ENCODE measurements around the gene ACADSB. TPM values are rescaled to one million over a fixed set of nuclear protein-coding genes. Genes with fewer than 3 reads are reported as not detected.

ACADSB gene
- total RNA-seq, 1 donor from 2014 or later = 5.6 TPM

GRCh38 chr10:123043409-123043925 lies 34.7 kb downstream of the ACADSB start:
- no peaks in the 10 kb centered on the region for H3K36me3 ChIP-seq (ENCODE audit: control insufficient read depth, insufficient read depth, low read length)
- no peaks in the 10 kb centered on the region for H3K27me3 ChIP-seq (ENCODE audit: control insufficient read depth, insufficient read depth, low read length)
- no peak overlapping the region for H3K4me3 ChIP-seq (ENCODE audit: low read depth, low read length)
- peak; percentile 26 for DNase-seq (ENCODE audit: low read depth)
- peak; percentile 78 for TF ChIP-seq CTCF (IDR thresholded peaks at IDR 0.05; ENCODE audit: insufficient read depth, low read length, poor library complexity, severe bottlenecking)

- no peak for DNase-seq (ENCODE audit: low read depth)
Measured at GRCh38 chr10:123044391-123044790, 35.6 kb downstream of the ACADSB start.

DNA sequence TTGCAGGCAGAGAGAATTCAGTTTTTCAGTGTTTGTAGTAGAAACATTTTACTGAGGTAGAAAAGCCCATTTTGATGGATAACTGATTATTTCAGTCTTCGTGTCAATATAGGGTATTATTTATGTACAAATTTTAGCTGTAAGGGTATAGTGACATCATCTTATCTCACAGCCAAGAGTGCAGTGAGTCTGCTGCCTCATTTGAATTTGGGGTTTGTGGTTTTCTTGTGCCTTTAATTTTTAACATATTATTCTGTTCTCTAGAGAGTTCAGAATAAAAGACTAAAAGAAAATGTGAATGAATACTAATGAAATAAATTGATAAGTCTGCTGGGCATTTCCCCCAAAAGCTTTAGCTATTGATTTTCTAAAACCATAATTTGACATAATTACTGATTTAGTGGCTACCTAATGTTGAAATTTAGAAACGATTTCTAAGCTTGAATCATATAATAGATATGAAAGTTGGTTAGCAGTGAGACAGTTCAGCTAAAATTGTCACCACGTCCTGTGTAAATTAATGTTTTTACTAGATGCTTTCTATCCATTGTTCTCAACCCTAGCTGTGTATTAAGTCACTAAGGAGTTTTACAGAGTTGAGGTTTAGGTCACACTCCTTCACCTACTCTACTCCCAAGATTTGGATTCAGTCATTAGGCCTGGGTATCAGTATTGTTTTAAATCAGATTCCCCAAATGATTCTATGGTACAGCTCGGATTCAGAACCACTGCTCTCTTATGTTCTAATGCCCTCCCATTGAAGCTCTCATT lies 37.3 kb downstream of the ACADSB start:
- DNase-seq (ENCODE audit: low read depth) = no peak
- H3K36me3 ChIP-seq (ENCODE audit: control insufficient read depth, insufficient read depth, low read length) = no peaks in the 10 kb centered on the region
- no peak overlapping the region for H3K4me3 ChIP-seq (ENCODE audit: low read depth, low read length)
- H3K27me3 ChIP-seq (ENCODE audit: control insufficient read depth, insufficient read depth, low read length) = no peaks in the 10 kb centered on the region
- no peak for TF ChIP-seq CTCF (IDR thresholded peaks at IDR 0.05; ENCODE audit: insufficient read depth, low read length, poor library complexity, severe bottlenecking)

More at GRCh38 chr10:123044391-123044790, 35.6 kb downstream of the ACADSB start:
- TF ChIP-seq CTCF (IDR thresholded peaks at IDR 0.05; ENCODE audit: insufficient read depth, low read length, poor library complexity, severe bottlenecking) = peak; percentile 9
- H3K36me3 ChIP-seq (ENCODE audit: control insufficient read depth, insufficient read depth, low read length) = no peaks in the 10 kb centered on the region
- no peak overlapping the region for H3K4me3 ChIP-seq (ENCODE audit: low read depth, low read length)
- no peaks in the 10 kb centered on the region for H3K27me3 ChIP-seq (ENCODE audit: control insufficient read depth, insufficient read depth, low read length)

DNA sequence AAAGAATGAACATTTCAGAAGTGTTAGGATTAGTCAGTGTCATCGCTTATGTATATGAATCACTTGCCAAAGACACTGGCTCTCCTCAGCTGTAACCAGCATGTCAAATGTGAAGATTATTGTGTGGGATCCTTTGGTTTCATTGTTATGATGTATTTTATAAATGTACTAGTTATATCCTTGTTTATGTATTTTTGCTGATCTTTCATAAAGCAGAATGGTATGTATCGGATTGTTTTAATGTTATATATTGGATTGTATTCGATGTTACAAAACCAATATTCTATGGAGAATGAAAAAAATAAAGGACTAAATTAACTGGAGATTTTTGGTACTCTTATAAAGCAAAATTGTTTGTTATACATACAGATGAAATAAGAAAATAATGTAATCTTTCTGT lies 49.2 kb downstream of the ACADSB start:
- TF ChIP-seq CTCF (IDR thresholded peaks at IDR 0.05; ENCODE audit: insufficient read depth, low read length, poor library complexity, severe bottlenecking) = no peak
- no peaks in the 10 kb centered on the region for H3K27me3 ChIP-seq (ENCODE audit: control insufficient read depth, insufficient read depth, low read length)

DNA sequence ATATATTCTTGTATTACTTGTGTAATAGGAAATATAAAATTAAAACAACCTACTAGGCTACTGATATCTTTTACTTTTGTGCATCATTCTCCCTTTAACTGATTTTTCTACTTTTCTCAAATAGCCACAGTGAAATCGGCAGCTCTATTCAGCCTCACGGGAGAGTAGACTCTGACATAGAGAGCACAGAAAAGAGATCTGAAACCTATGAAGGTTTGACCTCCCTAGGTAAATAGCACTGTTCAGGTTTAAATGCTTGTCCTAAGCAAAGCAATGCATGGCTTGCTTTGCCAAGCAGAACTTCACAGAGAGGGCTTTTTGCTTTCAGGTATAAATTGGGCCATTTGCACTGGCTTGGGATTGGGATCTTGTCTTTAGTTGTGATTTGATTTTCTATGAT lies 53.1 kb downstream of the ACADSB start:
- TF ChIP-seq CTCF (IDR thresholded peaks at IDR 0.05; ENCODE audit: insufficient read depth, low read length, poor library complexity, severe bottlenecking) = no peak
- no peak overlapping the region for H3K4me3 ChIP-seq (ENCODE audit: low read depth, low read length)

More for the DNA sequence above, 49.2 kb downstream of the ACADSB start:
- DNase-seq (ENCODE audit: low read depth) = no peak
- Histone ChIP-seq H3K4me3 (ENCODE audit: low read depth, low read length) (no peak overlapping the region), H3K36me3 (ENCODE audit: control insufficient read depth, insufficient read depth, low read length) (no peaks in the 10 kb centered on the region)

More for the DNA sequence above, 53.1 kb downstream of the ACADSB start:
- no peak for DNase-seq (ENCODE audit: low read depth)
- Histone ChIP-seq H3K36me3 (ENCODE audit: control insufficient read depth, insufficient read depth, low read length) (no peaks in the 10 kb centered on the region), H3K27me3 (ENCODE audit: control insufficient read depth, insufficient read depth, low read length) (no peaks in the 10 kb centered on the region)
